K562 (cell line): Measurements from ENCODE around the gene PCDHA9.

Source experiments
- CBX8 ChIP-seq: fragments of 200-600 bp; sonication (generic); IDR thresholded peaks from 2 replicates; pipeline ENCODE4 v1.6.1; 2012; ENCODE audit warnings: borderline replicate concordance, mixed run types, low read depth, mild to moderate bottlenecking, moderate library complexity, mixed read lengths, low read length, control low read depth, inconsistent platforms; ENCODE audit not compliant: poor library complexity, severe bottlenecking; ENCODE audit errors: extremely low read depth
- CTCF ChIP-seq, 3 experiments: IDR thresholded peaks in 2 of 3; conservative IDR thresholded peaks in 1 of 3; 2 replicates each; pipeline ENCODE4 v1.5.1; 2011 to 2012; ENCODE audit warnings: low read length in 3 of 3, mild to moderate bottlenecking in 3 of 3, control low read depth in 2 of 3, improper control_type of control experiment in 1 of 3, inconsistent platforms in 1 of 3, low read depth in 1 of 3, mixed read lengths in 1 of 3, moderate library complexity in 1 of 3; ENCODE audit not compliant: insufficient read depth in 2 of 3
- MYC ChIP-seq, 2 experiments: fragments of 250-450 bp in 1 of 2; sonication (Bioruptor Pico) in 1 of 2; IDR thresholded peaks; 2 replicates each; pipeline versions ENCODE4 v1.5.1 to v1.6.1; 2012 to 2021; ENCODE audit warnings: low read depth in 2 of 2, borderline replicate concordance in 1 of 2, improper control_type of control experiment in 1 of 2, low read length in 1 of 2, mild to moderate bottlenecking in 1 of 2, moderate library complexity in 1 of 2
- NCOA2 ChIP-seq, 2 experiments: fragments of 450-650 bp; IDR thresholded peaks; 2 replicates each; pipeline ENCODE4 v1.6.1; 2018; ENCODE audit warnings: mild to moderate bottlenecking in 2 of 2, moderate library complexity in 1 of 2; ENCODE audit not compliant: partially characterized antibody in 2 of 2
- RFX5 ChIP-seq: IDR thresholded peaks from 2 replicates; pipeline ENCODE4 v1.6.1; 2011; ENCODE audit warnings: low read depth, mild to moderate bottlenecking, improper control_type of control experiment, low read length
- TCF7 ChIP-seq: sonication (generic); IDR thresholded peaks from 2 replicates; pipeline ENCODE4 v1.6.1; 2016; ENCODE audit warnings: antibody characterized with exemption, borderline replicate concordance

GRCh38 chr5:140870221-140871201, 22.3 kb downstream of the PCDHA9 start:
- TF ChIP-seq NCOA2 (IDR thresholded peaks at IDR 0.05; ENCODE audit: partially characterized antibody in 2 of 2) (no peak), CBX8 (no peak), MYC (IDR thresholded peaks at IDR 0.05; ENCODE audit: low read depth, low read length) (no peak), MYC (CRISPR knock-in tag; IDR thresholded peaks at IDR 0.05; ENCODE audit: borderline replicate concordance, low read depth) (no peak), CTCF (IDR thresholded peaks at IDR 0.05 in 2 of 3, conservative IDR thresholded peaks at IDR 0.05 in 1 of 3; ENCODE audit: insufficient read depth in 2 of 3, low read depth in 1 of 3, low read length in 3 of 3) (no peak), RFX5 (no peak), TCF7 (no peak)
